Cardiac muscle cell (in vitro differentiated cells and primary cell): ENCODE measurements around the gene LRIT1. TPM values are rescaled to one million over a fixed set of nuclear protein-coding genes. Genes with fewer than 3 reads are reported as not detected.
"Not testable (repeated sequence)": the region's sequence is repeated elsewhere in the genome, so short reads cannot be mapped to it uniquely, and the experiment has no call there.

ENCODE experiments used
- DNase-seq, 2 donors: peaks; one replicate each; pipeline versions ENCODE4 v3.0.0 to v3.0.0-alpha.2; 2010 to 2017; ENCODE audit warnings: low read depth in 1 of 2, low spot score in 1 of 2
- H3K27ac ChIP-seq: fragments of 200-600 bp; sonication (generic); 2 replicates; pipeline ENCODE4 v1.5.1; 2016
- H3K27me3 ChIP-seq: fragments of 200-600 bp; sonication (generic); 2 replicates; pipeline ENCODE4 v1.6.0; 2016; ENCODE audit warnings: control low read depth
- H3K36me3 ChIP-seq: fragments of 200-600 bp; sonication (generic); 2 replicates; pipeline ENCODE4 v1.5.1; 2016; ENCODE audit warnings: control low read depth
- H3K4me1 ChIP-seq: fragments of 200-600 bp; sonication (generic); 2 replicates; pipeline ENCODE4 v1.8.1; 2017; ENCODE audit warnings: low read depth, mild to moderate bottlenecking, mixed run types
- H3K4me3 ChIP-seq: fragments of 200-600 bp; sonication (generic); 2 replicates; pipeline ENCODE4 v1.5.1; 2016; ENCODE audit warnings: mild to moderate bottlenecking
- H3K9me3 ChIP-seq: fragments of 200-600 bp; sonication (generic); 2 replicates; pipeline ENCODE4 v1.5.1; 2017; ENCODE audit warnings: low read depth, mild to moderate bottlenecking, control low read depth
- CTCF ChIP-seq: IDR thresholded peaks from 2 replicates; pipeline ENCODE4 v1.5.1; 2012; ENCODE audit warnings: low read depth, mild to moderate bottlenecking, low read length
- polyA plus RNA-seq: library from polyadenylated mRNA; unstranded; fragments of >200 nt; fragmentation: Nextera tagmentation; extraction: Ambion mirVana; gene quantifications from 2 replicates; pipeline ENCODE4 v1.2.1, GENCODE V29; 2016
- total RNA-seq: library from RNA; depleted of rRNA; stranded (reverse); fragments of >200 nt; gene quantifications from 2 replicates; pipeline ENCODE4 v1.2.3, GENCODE V29; 2016

The LRIT1 gene
- total RNA-seq, result not detected in 2 replicates
- polyA plus RNA-seq, result not detected in 2 replicates

GRCh38 chr10:84241185-84241790 is at the start of gene LRIT1:
LRIT1 (minus strand) TSS chr10:84241546; CDS start chr10:84241439, 107 bp downstream.
- H3K27me3 ChIP-seq, result peaks cover 5% of the 10 kb centered on the region
- H3K4me1 ChIP-seq, result no peaks in the 10 kb centered on the region
- H3K4me3 ChIP-seq, result no peak within 1 kb of the TSS
- no peak for TF ChIP-seq CTCF
- no peak for DNase-seq
- no peaks in the 10 kb centered on the region for H3K9me3 ChIP-seq
- H3K36me3 ChIP-seq, result no peaks in the 10 kb centered on the region
- H3K27ac ChIP-seq, result no peak within 1 kb of the TSS

GRCh38 chr10:84290235-84290634 is 48.9 kb upstream of the LRIT1 start:
- no peaks in the 10 kb centered on the region for H3K9me3 ChIP-seq
- H3K27ac ChIP-seq, result no peak overlapping the region
- TF ChIP-seq CTCF, result no peak
- no peaks in the 10 kb centered on the region for H3K27me3 ChIP-seq
- H3K4me3 ChIP-seq, result no peak overlapping the region
- no peaks in the 10 kb centered on the region for H3K36me3 ChIP-seq
- H3K4me1 ChIP-seq, result no peaks in the 10 kb centered on the region
- no peak for DNase-seq

- no peaks in the 10 kb centered on the region for H3K36me3 ChIP-seq
- H3K27ac ChIP-seq, result no peak overlapping the region
- DNase-seq, result no peak
- H3K9me3 ChIP-seq, result no peaks in the 10 kb centered on the region
- H3K27me3 ChIP-seq, result no peaks in the 10 kb centered on the region
- no peak for TF ChIP-seq CTCF
- no peak overlapping the region for H3K4me3 ChIP-seq
- H3K4me1 ChIP-seq, result no peaks in the 10 kb centered on the region
Measured at GRCh38 chr10:84289521-84290200, 48.3 kb upstream of the LRIT1 start.

GRCh38 chr10:84288151-84288550 is 46.8 kb upstream of the LRIT1 start:
- H3K4me3 ChIP-seq, result no peak overlapping the region
- no peaks in the 10 kb centered on the region for H3K4me1 ChIP-seq
- no peaks in the 10 kb centered on the region for H3K27me3 ChIP-seq
- no peak for TF ChIP-seq CTCF
- no peak overlapping the region for H3K27ac ChIP-seq
- H3K9me3 ChIP-seq, result no peaks in the 10 kb centered on the region
- DNase-seq, result no peak
- no peaks in the 10 kb centered on the region for H3K36me3 ChIP-seq

- Histone ChIP-seq H3K27ac (no peak overlapping the region), H3K4me3 (no peak overlapping the region), H3K36me3 (no peaks in the 10 kb centered on the region), H3K27me3 (no peaks in the 10 kb centered on the region), H3K9me3 (no peaks in the 10 kb centered on the region), H3K4me1 (no peaks in the 10 kb centered on the region)
- no peak for TF ChIP-seq CTCF
- no peak for DNase-seq
Measured at GRCh38 chr10:84286695-84287094, 45.3 kb upstream of the LRIT1 start.

- H3K4me1 ChIP-seq, H3K9me3 ChIP-seq, H3K36me3 ChIP-seq, H3K27me3 ChIP-seq, DNase-seq, H3K27ac ChIP-seq: not testable (repeated sequence)
- H3K4me3 ChIP-seq, result peak overlapping the region; percentile 13
Measured at GRCh38 chr10:84279876-84280475, 38.6 kb upstream of the LRIT1 start.
